ENCODE measurements around the gene RNF128. TPM values are rescaled to one million over a fixed set of nuclear protein-coding genes. Genes with fewer than 3 reads are reported as not detected.
"Not testable (repeated sequence)": the region's sequence is repeated elsewhere in the genome, so short reads cannot be mapped to it uniquely, and the experiment has no call there.

Gene RNF128
- total and polyA plus RNA-seq, 2 donors = 0.90 to 4.5 TPM

GRCh38 chrX:106814093-106814492 is 87.6 kb downstream of the RNF128 start:
- DNase-seq (ENCODE audit: low read depth in 6 of 9, low spot score in 9 of 9); H3K27me3 ChIP-seq (ENCODE audit: control insufficient read depth in 2 of 2, insufficient read depth in 1 of 2, low read length in 1 of 2); H3K4me3 ChIP-seq (ENCODE audit: low read length in 2 of 2); H3K9me3 ChIP-seq (ENCODE audit: control insufficient read depth in 2 of 2, insufficient read depth in 1 of 2, low read length in 1 of 2); H3K4me1 ChIP-seq (ENCODE audit: control insufficient read depth in 2 of 2, insufficient read depth in 2 of 2, low read length in 2 of 2); H3K27ac ChIP-seq (ENCODE audit: low read depth in 1 of 2, low read length in 1 of 2); H3K36me3 ChIP-seq (ENCODE audit: control insufficient read depth in 2 of 2, insufficient read depth in 2 of 2, low read length in 1 of 2): not testable (repeated sequence)
- 97% methylated on average over 3 of the region's 3 CpGs for WGBS

Other genes with a start within 250 kb of the RNF128 start
- 1.2 TPM for gene RADX, start 114.7 kb upstream of the RNF128 start, total RNA-seq
- 7.6 TPM for gene RADX, start 114.7 kb upstream of the RNF128 start, polyA plus RNA-seq
- 1.5 TPM for gene TBC1D8B, start 76.0 kb downstream of the RNF128 start, total RNA-seq
- gene TBC1D8B, start 76.0 kb downstream of the RNF128 start, polyA plus RNA-seq = 1.9 TPM
- not detected for gene RIPPLY1, start 176.6 kb downstream of the RNF128 start, total RNA-seq
- gene RIPPLY1, start 176.6 kb downstream of the RNF128 start, polyA plus RNA-seq = 0.05 TPM
- under 0.01 TPM for gene CLDN2, start 193.7 kb downstream of the RNF128 start, total RNA-seq
- gene CLDN2, start 193.7 kb downstream of the RNF128 start, polyA plus RNA-seq = 0.05 TPM